CD14-positive monocyte (primary cell): ENCODE measurements around the gene SPATA16. TPM values are rescaled to one million over a fixed set of nuclear protein-coding genes. Genes with fewer than 3 reads are reported as not detected.

Experiments used
- DNase-seq, 3 donors: peaks; one replicate each; pipeline ENCODE4 v3.0.0-alpha.2; 2011 to 2022
- H2AFZ ChIP-seq: 2 replicates; pipeline ENCODE4 v1.6.0; 2012; ENCODE audit warnings: mild to moderate bottlenecking, low read depth, low read length, inconsistent platforms; ENCODE audit not compliant: insufficient read depth, poor library complexity, severe bottlenecking
- H3K27ac ChIP-seq, 2 donors: 1 replicate in 1 of 2; 2 replicates in 1 of 2; pipeline ENCODE4 v1.5.1; 2012 to 2013; ENCODE audit warnings: low read length in 2 of 2, control low read depth in 1 of 2, inconsistent platforms in 1 of 2, low read depth in 1 of 2, mild to moderate bottlenecking in 1 of 2
- H3K27me3 ChIP-seq, 2 donors: one replicate each; pipeline versions ENCODE4 v1.6.0 to v1.6.1; 2011 to 2013; ENCODE audit warnings: low read length in 2 of 2; ENCODE audit not compliant: control insufficient read depth in 2 of 2, insufficient read depth in 2 of 2
- H3K36me3 ChIP-seq, 2 donors: replicated peaks in 1 of 2; 1 replicate in 1 of 2; 2 replicates in 1 of 2; pipeline versions ENCODE4 v1.5.1 to v1.6.1; 2012 to 2013; ENCODE audit warnings: low read length in 2 of 2, control low read depth in 1 of 2, inconsistent platforms in 1 of 2, mild to moderate bottlenecking in 1 of 2; ENCODE audit not compliant: insufficient read depth in 2 of 2, control insufficient read depth in 1 of 2
- H3K4me1 ChIP-seq, 2 donors: 1 replicate in 1 of 2; 2 replicates in 1 of 2; pipeline versions ENCODE4 v1.5.1 to v1.6.1; 2012 to 2013; ENCODE audit warnings: low read length in 2 of 2, control low read depth in 1 of 2, inconsistent platforms in 1 of 2, mild to moderate bottlenecking in 1 of 2, moderate library complexity in 1 of 2; ENCODE audit not compliant: insufficient read depth in 2 of 2, control insufficient read depth in 1 of 2
- H3K4me2 ChIP-seq: replicated peaks from 2 replicates; pipeline ENCODE3; 2012; ENCODE audit warnings: low read length, moderate library complexity, mild to moderate bottlenecking; ENCODE audit not compliant: poor library complexity, severe bottlenecking; ENCODE audit errors: extremely low read depth
- H3K4me3 ChIP-seq, 3 experiments: fragments of 200-600 bp in 1 of 3; sonication (generic) in 1 of 3; replicated peaks in 1 of 3; 1 replicate in 2 of 3; 2 replicates in 1 of 3; pipeline ENCODE4 v1.5.1; 2011 to 2013; ENCODE audit warnings: low read length in 3 of 3, mild to moderate bottlenecking in 3 of 3, control low read depth in 2 of 3, low read depth in 2 of 3, inconsistent platforms in 1 of 3, moderate library complexity in 1 of 3
- H3K79me2 ChIP-seq: 2 replicates; pipeline ENCODE4 v1.6.0; 2012; ENCODE audit warnings: mild to moderate bottlenecking, control low read depth, inconsistent platforms, low read length, moderate library complexity; ENCODE audit not compliant: insufficient read depth
- H3K9ac ChIP-seq: 2 replicates; pipeline ENCODE4 v1.6.0; 2017; ENCODE audit warnings: low read length, mild to moderate bottlenecking; ENCODE audit not compliant: insufficient read depth, poor library complexity, severe bottlenecking
- H3K9me3 ChIP-seq, 2 donors: replicated peaks in 1 of 2; 1 replicate in 1 of 2; 2 replicates in 1 of 2; pipeline versions ENCODE4 v1.5.1 to v1.6.1; 2012 to 2013; ENCODE audit warnings: low read length in 2 of 2, control low read depth in 1 of 2; ENCODE audit not compliant: control insufficient read depth in 1 of 2, insufficient read depth in 1 of 2
- H4K20me1 ChIP-seq: 2 replicates; pipeline ENCODE4 v1.6.0; 2012; ENCODE audit warnings: mild to moderate bottlenecking, low read length, control low read depth, moderate library complexity; ENCODE audit not compliant: insufficient read depth
- H3K27ac Mint-ChIP-seq, 7 donors: one replicate each; pipeline ENCODE4 v1.8.0; 2020; ENCODE audit warnings: mild to moderate bottlenecking in 7 of 7, mixed read lengths in 7 of 7, moderate library complexity in 6 of 7, inconsistent platforms in 2 of 7
- H3K27me3 Mint-ChIP-seq, 3 donors: one replicate each; pipeline ENCODE4 v1.8.0; 2021 to 2022; ENCODE audit warnings: low read depth in 3 of 3, mild to moderate bottlenecking in 3 of 3, mixed read lengths in 3 of 3, moderate library complexity in 3 of 3, inconsistent platforms in 1 of 3
- H3K36me3 Mint-ChIP-seq, 2 donors: one replicate each; pipeline ENCODE4 v1.8.0; 2020; ENCODE audit warnings: mixed read lengths in 2 of 2, inconsistent platforms in 1 of 2, mild to moderate bottlenecking in 1 of 2
- H3K4me1 Mint-ChIP-seq: one replicate; pipeline ENCODE4 v1.8.0; 2020; ENCODE audit warnings: mild to moderate bottlenecking, mixed read lengths
- H3K4me3 Mint-ChIP-seq, 2 donors: one replicate each; pipeline ENCODE4 v1.8.0; 2020; ENCODE audit warnings: mild to moderate bottlenecking in 2 of 2, mixed read lengths in 2 of 2, moderate library complexity in 1 of 2
- H3K9me3 Mint-ChIP-seq, 7 donors: one replicate each; pipeline ENCODE4 v1.8.0; 2020 to 2022; ENCODE audit warnings: mixed read lengths in 7 of 7, mild to moderate bottlenecking in 6 of 7, moderate library complexity in 6 of 7, inconsistent platforms in 2 of 7
- WGBS: methylation state at CpG from one replicate; pipeline ENCODE4 v1.1.5; 2013; ENCODE audit warnings: missing lambda C conversion rate; ENCODE audit not compliant: insufficient coverage; 5-methylcytosine and 5-hydroxymethylcytosine counted together
- intact Hi-C, 2 donors: fragments of 100-400 bp; cut with micrococcal nuclease; formaldehyde crosslinking; loops; one replicate each; pipeline versions ENCODE4 v1.15.0 to v1.15.1; 2023
- polyA plus RNA-seq, 3 donors: library from polyadenylated mRNA; depleted of rRNA in 1 of 3; unstranded in 2 of 3; stranded (reverse) in 1 of 3; fragments of 300-500 nt in 2 of 3; fragments of >200 nt in 1 of 3; fragmentation: Illumina TruSeq in 2 of 3; gene quantifications; 1 replicate in 2 of 3; 2 replicates in 1 of 3; pipeline ENCODE4 v1.2.3, GENCODE V29; 2012 to 2021
- TF ChIP-seq, protein P1 (sequence below): fragments of 200-600 bp; IDR thresholded peaks from one replicate; pipeline ENCODE4 v1.8.0; 2022; ENCODE audit warnings: antibody characterized with exemption, mild to moderate bottlenecking

The SPATA16 gene
- polyA plus RNA-seq, 3 donors, result not detected

DNA sequence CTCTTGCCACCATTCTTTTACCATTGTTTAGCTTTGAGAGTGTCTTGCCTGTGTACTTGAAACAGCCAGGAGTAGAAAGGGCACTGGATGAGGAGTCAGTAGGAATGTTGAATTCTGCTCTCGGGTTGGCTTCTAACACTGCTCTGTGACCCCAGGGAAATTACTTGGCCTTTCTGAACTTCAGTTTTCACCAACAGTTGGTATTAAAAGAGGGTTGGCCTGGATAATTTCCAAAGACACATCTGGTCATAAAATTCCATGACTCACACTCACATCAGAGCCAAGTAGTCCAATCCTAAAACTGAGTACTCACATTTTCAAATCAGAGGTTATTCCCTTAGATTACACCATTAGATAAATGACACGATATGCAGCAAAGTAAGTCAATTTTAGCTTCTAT lies 248.9 kb downstream of the SPATA16 start:
- Histone ChIP-seq H3K27me3 (no peaks in the 10 kb centered on the region), H3K36me3 (no peaks in the 10 kb centered on the region), H3K9ac (no peak overlapping the region), H3K4me2 (no peak overlapping the region), H3K4me1 (no peaks in the 10 kb centered on the region), H4K20me1 (no peaks in the 10 kb centered on the region), H3K79me2 (no peaks in the 10 kb centered on the region), H3K4me3 (no peak overlapping the region), H3K9me3 (no peaks in the 10 kb centered on the region), H2AFZ (no peak overlapping the region), H3K27ac (no peak overlapping the region)
- H3K4me3 Mint-ChIP-seq, result no peak overlapping the region
- TF ChIP-seq, protein P1, sequence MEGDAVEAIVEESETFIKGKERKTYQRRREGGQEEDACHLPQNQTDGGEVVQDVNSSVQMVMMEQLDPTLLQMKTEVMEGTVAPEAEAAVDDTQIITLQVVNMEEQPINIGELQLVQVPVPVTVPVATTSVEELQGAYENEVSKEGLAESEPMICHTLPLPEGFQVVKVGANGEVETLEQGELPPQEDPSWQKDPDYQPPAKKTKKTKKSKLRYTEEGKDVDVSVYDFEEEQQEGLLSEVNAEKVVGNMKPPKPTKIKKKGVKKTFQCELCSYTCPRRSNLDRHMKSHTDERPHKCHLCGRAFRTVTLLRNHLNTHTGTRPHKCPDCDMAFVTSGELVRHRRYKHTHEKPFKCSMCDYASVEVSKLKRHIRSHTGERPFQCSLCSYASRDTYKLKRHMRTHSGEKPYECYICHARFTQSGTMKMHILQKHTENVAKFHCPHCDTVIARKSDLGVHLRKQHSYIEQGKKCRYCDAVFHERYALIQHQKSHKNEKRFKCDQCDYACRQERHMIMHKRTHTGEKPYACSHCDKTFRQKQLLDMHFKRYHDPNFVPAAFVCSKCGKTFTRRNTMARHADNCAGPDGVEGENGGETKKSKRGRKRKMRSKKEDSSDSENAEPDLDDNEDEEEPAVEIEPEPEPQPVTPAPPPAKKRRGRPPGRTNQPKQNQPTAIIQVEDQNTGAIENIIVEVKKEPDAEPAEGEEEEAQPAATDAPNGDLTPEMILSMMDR, result no peak
- no peak for DNase-seq
- H3K27me3 Mint-ChIP-seq, result peaks cover 0 to 3% (median 0%) of the 10 kb centered on the region in 3 donors
- peaks cover 0 to 5% (median 2%) of the 10 kb centered on the region in 7 donors for H3K9me3 Mint-ChIP-seq
- WGBS, result no CpG with 5 or more reads among the region's 2 CpGs
- no peak overlapping the region for H3K27ac Mint-ChIP-seq
- intact Hi-C loops, result no loop called here
- no peaks in the 10 kb centered on the region for H3K4me1 Mint-ChIP-seq
- no peaks in the 10 kb centered on the region for H3K36me3 Mint-ChIP-seq

DNA sequence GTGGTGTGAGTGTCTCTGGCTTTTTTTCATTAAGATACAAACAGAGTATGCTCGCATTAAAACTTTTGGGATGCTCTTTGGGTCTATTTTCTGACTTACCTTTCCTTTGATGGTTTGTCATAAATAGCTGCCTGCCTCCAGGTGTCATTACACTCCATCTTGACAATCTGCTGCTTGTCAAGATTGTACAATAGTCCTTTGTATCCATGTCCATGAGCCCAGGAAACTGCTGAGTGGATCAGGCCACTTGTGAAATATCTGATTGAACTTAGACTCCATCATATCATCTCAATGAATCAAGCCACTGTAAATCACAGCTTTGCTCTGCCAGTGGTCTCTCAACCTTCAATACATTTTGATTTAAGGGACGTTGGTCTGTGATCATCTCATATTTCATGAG lies 255.3 kb downstream of the SPATA16 start:
- Histone ChIP-seq H3K9ac (no peak overlapping the region), H2AFZ (no peak overlapping the region), H3K27me3 (no peaks in the 10 kb centered on the region), H3K4me3 (no peak overlapping the region), H4K20me1 (no peaks in the 10 kb centered on the region), H3K79me2 (no peaks in the 10 kb centered on the region), H3K4me1 (no peaks in the 10 kb centered on the region), H3K9me3 (peaks cover 0 to under 1% of the 10 kb centered on the region in 2 donors), H3K36me3 (no peaks in the 10 kb centered on the region), H3K4me2 (no peak overlapping the region), H3K27ac (no peak overlapping the region)
- Mint-ChIP-seq H3K27me3 (no peaks in the 10 kb centered on the region), H3K36me3 (no peaks in the 10 kb centered on the region), H3K4me3 (no peak overlapping the region), H3K4me1 (no peaks in the 10 kb centered on the region), H3K27ac (no peak overlapping the region), H3K9me3 (peaks cover 3 to 14% (median 6%) of the 10 kb centered on the region in 7 donors)
- WGBS, result no CpG with 5 or more reads among the region's 2 CpGs
- DNase-seq, result no peak
- intact Hi-C loops, result no loop called here
- TF ChIP-seq, protein P1, result no peak
